Neural progenitor cell (in vitro differentiated cells): Measurements from ENCODE around the gene TNFRSF6B. TPM values are rescaled to one million over a fixed set of nuclear protein-coding genes. Genes with fewer than 3 reads are reported as not detected.

Experiments
- DNase-seq: peaks from one replicate; pipeline ENCODE4 v3.0.0-alpha.2; 2016; ENCODE audit warnings: low spot score
- H2AFZ ChIP-seq: fragments of 200-600 bp; sonication (generic); replicated peaks from 2 replicates; pipeline ENCODE4 v1.6.1; 2016; ENCODE audit warnings: antibody characterized with exemption
- H3F3A ChIP-seq: fragments of 200-600 bp; sonication (generic); 2 replicates; pipeline ENCODE4 v1.6.1; 2016; ENCODE audit warnings: antibody characterized with exemption, low read depth
- H3K27ac ChIP-seq: fragments of 200-600 bp; sonication (generic); 2 replicates; pipeline ENCODE4 v1.5.1; 2016; ENCODE audit warnings: mild to moderate bottlenecking
- H3K27me3 ChIP-seq: fragments of 200-600 bp; sonication (generic); 2 replicates; pipeline ENCODE4 v1.6.1; 2016; ENCODE audit warnings: mild to moderate bottlenecking, moderate library complexity
- H3K36me3 ChIP-seq: fragments of 200-600 bp; sonication (generic); 2 replicates; pipeline ENCODE4 v1.5.1; 2016
- H3K4me1 ChIP-seq: fragments of 200-600 bp; sonication (generic); 2 replicates; pipeline ENCODE4 v1.6.1; 2016; ENCODE audit warnings: mixed run types
- H3K4me2 ChIP-seq: fragments of 200-600 bp; sonication (generic); 2 replicates; pipeline ENCODE4 v1.6.1; 2016
- H3K4me3 ChIP-seq: fragments of 200-600 bp; sonication (generic); 2 replicates; pipeline ENCODE4 v1.5.1; 2016
- H3K79me2 ChIP-seq: fragments of 200-600 bp; sonication (generic); 2 replicates; pipeline ENCODE4 v1.6.1; 2016; ENCODE audit warnings: low read depth
- H3K9ac ChIP-seq: fragments of 200-600 bp; sonication (generic); 2 replicates; pipeline ENCODE4 v1.6.1; 2016
- H3K9me3 ChIP-seq: fragments of 200-600 bp; sonication (generic); 2 replicates; pipeline ENCODE4 v1.5.1; 2016; ENCODE audit warnings: low read depth
- H4K20me1 ChIP-seq: fragments of 200-600 bp; sonication (generic); 2 replicates; pipeline ENCODE4 v1.6.1; 2016; ENCODE audit warnings: low read depth
- H3K27ac Mint-ChIP-seq: 3 replicates; pipeline ENCODE4 v1.8.0; 2021; ENCODE audit warnings: mixed read lengths
- H3K27me3 Mint-ChIP-seq: 2 replicates; pipeline ENCODE4 v1.8.0; 2022; ENCODE audit warnings: low read depth, mild to moderate bottlenecking, inconsistent platforms, moderate library complexity, mixed read lengths; ENCODE audit not compliant: insufficient read depth
- H3K36me3 Mint-ChIP-seq: 3 replicates; pipeline ENCODE4 v1.8.0; 2021; ENCODE audit warnings: mixed read lengths
- H3K4me1 Mint-ChIP-seq: 3 replicates; pipeline ENCODE4 v1.8.0; 2021; ENCODE audit warnings: mixed read lengths
- H3K4me3 Mint-ChIP-seq: 3 replicates; pipeline ENCODE4 v1.8.0; 2021; ENCODE audit warnings: mild to moderate bottlenecking, moderate library complexity, mixed read lengths
- H3K9me3 Mint-ChIP-seq: 3 replicates; pipeline ENCODE4 v1.8.0; 2020; ENCODE audit warnings: mixed read lengths
- EZH2 ChIP-seq: fragments of 200-600 bp; sonication (generic); IDR thresholded peaks from 2 replicates; pipeline ENCODE4 v1.6.1; 2017; ENCODE audit warnings: antibody characterized with exemption, mild to moderate bottlenecking, moderate library complexity
- EZH2phosphoT487 ChIP-seq: fragments of 200-600 bp; sonication (generic); IDR thresholded peaks from 2 replicates; pipeline ENCODE4 v1.6.1; 2017; ENCODE audit warnings: antibody characterized with exemption
- total RNA-seq: library from RNA; depleted of rRNA; stranded (reverse); fragments of >200 nt; gene quantifications from 2 replicates; pipeline ENCODE4 v1.2.3, GENCODE V29; 2015; ENCODE audit warnings: low replicate concordance
- TF ChIP-seq, protein P1 (sequence below): fragments of 200-600 bp; sonication (generic); IDR thresholded peaks from 2 replicates; pipeline ENCODE4 v1.5.1; 2017; ENCODE audit warnings: antibody characterized with exemption, mild to moderate bottlenecking

Gene TNFRSF6B
- total RNA-seq, 1 donor from 2014 or later: not detected

DNA sequence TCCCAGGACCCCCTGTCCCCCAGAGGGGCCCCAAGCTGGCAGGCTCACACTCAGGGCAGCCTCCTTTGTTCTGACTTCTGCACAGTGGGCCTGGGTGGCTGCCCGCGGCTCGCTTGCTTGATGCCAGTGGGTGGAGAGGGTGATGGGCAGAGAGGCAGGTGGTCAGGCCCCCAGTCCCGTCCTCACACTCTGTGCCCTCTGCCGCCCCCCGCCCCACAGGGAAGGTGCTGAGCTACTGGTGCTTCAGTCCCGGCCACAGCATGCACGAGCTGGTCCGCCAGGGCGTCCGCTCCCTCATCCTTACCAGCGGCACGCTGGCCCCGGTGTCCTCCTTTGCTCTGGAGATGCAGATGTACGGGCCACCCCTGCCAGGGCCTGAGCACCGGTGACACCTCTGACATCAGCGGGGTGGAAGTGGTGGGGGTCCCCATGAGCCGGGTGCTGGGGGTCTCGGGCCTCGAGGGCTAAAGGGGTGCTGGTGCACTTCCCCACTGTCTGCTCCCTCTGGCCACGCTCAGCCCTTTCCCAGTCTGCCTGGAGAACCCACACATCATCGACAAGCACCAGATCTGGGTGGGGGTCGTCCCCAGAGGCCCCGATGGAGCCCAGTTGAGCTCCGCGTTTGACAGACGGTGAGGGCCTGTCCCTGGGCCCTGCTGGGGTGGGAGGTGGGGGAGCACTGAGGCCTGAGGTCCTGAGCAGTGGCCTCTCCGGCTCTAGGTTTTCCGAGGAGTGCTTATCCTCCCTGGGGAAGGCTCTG is 8.9 kb upstream of the TNFRSF6B start:
- Histone ChIP-seq H3K4me1 (no peaks in the 10 kb centered on the region), H3K4me2 (no peak overlapping the region), H2AFZ (no peak overlapping the region), H4K20me1 (no peaks in the 10 kb centered on the region), H3K9ac (no peak overlapping the region), H3K36me3 (no peaks in the 10 kb centered on the region), H3K27me3 (no peaks in the 10 kb centered on the region), H3K79me2 (no peaks in the 10 kb centered on the region), H3K27ac (no peak overlapping the region), H3K9me3 (no peaks in the 10 kb centered on the region), H3K4me3 (no peak overlapping the region), H3F3A (no peaks in the 10 kb centered on the region)
- no peak for DNase-seq
- Mint-ChIP-seq H3K27me3 (peaks cover 6% of the 10 kb centered on the region), H3K9me3 (no peaks in the 10 kb centered on the region), H3K27ac (no peak overlapping the region), H3K36me3 (peaks cover 2% of the 10 kb centered on the region), H3K4me3 (no peak overlapping the region), H3K4me1 (peaks cover 3% of the 10 kb centered on the region)
- TF ChIP-seq EZH2: no peak
- TF ChIP-seq EZH2phosphoT487: no peak
- TF ChIP-seq, protein P1, sequence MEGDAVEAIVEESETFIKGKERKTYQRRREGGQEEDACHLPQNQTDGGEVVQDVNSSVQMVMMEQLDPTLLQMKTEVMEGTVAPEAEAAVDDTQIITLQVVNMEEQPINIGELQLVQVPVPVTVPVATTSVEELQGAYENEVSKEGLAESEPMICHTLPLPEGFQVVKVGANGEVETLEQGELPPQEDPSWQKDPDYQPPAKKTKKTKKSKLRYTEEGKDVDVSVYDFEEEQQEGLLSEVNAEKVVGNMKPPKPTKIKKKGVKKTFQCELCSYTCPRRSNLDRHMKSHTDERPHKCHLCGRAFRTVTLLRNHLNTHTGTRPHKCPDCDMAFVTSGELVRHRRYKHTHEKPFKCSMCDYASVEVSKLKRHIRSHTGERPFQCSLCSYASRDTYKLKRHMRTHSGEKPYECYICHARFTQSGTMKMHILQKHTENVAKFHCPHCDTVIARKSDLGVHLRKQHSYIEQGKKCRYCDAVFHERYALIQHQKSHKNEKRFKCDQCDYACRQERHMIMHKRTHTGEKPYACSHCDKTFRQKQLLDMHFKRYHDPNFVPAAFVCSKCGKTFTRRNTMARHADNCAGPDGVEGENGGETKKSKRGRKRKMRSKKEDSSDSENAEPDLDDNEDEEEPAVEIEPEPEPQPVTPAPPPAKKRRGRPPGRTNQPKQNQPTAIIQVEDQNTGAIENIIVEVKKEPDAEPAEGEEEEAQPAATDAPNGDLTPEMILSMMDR: no peak

DNA sequence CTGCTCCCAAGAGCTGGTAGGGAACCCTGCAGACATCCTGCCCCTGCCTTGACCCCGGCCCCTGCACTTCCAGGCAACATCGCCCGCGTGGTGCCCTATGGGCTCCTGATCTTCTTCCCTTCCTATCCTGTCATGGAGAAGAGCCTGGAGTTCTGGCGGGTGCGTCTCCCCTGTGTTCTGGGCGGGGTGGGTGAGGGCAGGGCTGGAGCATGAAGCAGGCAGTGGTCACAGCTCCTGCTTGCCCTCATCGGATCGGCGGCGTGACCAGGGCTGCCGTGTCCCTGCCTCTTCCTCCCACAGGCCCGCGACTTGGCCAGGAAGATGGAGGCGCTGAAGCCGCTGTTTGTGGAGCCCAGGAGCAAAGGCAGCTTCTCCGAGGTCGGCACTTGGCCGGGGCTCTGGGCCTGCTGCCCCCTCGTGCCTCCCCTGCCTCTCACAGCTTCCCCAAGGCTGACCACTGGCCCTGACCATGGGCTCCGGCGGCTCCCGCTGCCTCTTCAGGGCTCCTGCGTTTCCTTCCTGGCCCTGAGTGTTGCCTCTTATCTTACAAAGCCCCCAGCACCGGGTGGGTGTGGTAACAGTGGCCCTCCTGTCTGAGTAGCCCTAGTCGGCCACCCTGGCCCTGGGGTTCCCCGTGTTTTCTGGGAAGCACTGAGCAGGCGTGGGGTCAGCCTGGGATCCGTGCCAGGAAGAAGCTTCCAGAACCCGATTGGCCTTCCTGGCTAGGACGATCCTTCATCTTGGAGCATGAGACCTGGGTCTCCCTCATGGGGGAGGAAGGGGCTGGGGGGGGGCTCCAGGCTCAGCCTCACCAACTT is 8.0 kb upstream of the TNFRSF6B start:
- no peak for DNase-seq
- H4K20me1 ChIP-seq: no peaks in the 10 kb centered on the region
- Mint-ChIP-seq H3K4me1 (peaks cover 3% of the 10 kb centered on the region), H3K9me3 (no peaks in the 10 kb centered on the region), H3K27ac (no peak overlapping the region), H3K36me3 (peaks cover 2% of the 10 kb centered on the region), H3K27me3 (peaks cover 6% of the 10 kb centered on the region), H3K4me3 (no peak overlapping the region)
- no peak overlapping the region for H3K4me2 ChIP-seq
- H3K27ac ChIP-seq: no peak overlapping the region
- H3K9me3 ChIP-seq: no peaks in the 10 kb centered on the region
- no peaks in the 10 kb centered on the region for H3K79me2 ChIP-seq
- no peaks in the 10 kb centered on the region for H3F3A ChIP-seq
- no peaks in the 10 kb centered on the region for H3K27me3 ChIP-seq
- no peaks in the 10 kb centered on the region for H3K36me3 ChIP-seq
- no peak overlapping the region for H2AFZ ChIP-seq
- no peak overlapping the region for H3K4me3 ChIP-seq
- H3K9ac ChIP-seq: no peak overlapping the region
- H3K4me1 ChIP-seq: no peaks in the 10 kb centered on the region
- TF ChIP-seq EZH2phosphoT487: no peak
- TF ChIP-seq, protein P1: no peak
- no peak for TF ChIP-seq EZH2

DNA sequence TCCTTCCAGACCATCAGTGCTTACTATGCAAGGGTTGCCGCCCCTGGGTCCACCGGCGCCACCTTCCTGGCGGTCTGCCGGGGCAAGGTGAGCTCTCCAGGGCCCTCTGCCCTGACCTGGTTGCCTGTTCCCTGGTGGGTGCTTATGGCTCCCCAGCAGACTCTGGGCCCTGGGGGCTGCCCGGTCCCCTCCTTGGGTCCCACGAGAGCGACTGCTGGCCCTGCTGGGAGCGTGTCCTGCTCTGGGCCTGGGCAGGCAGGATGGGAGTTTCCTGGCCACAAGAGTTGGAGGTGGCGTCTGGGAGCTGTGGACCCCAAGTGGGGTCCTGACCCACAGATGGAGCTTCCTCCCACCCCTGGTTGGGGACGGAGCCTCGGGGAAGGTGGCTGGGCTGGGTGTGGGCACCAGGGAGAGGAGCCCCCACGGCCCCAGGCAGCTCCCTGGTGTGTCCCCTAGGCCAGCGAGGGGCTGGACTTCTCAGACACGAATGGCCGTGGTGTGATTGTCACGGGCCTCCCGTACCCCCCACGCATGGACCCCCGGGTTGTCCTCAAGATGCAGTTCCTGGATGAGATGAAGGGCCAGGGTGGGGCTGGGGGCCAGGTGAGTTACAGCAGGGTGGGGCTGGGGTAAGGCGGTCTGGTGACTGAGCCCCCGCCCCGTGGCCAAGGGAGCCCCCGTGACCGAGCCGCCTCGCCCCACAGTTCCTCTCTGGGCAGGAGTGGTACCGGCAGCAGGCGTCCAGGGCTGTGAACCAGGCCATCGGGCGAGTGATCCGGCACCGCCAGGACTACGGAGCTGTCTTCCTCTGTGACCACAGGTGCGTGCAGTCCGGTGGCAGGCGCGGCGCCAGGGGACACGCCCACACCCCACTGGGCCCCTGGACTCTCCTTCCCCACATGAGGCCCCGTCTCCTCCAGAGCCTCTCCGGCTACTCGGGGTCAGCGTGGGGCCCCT is 7.1 kb upstream of the TNFRSF6B start:
- Mint-ChIP-seq H3K36me3 (peaks cover 5% of the 10 kb centered on the region), H3K4me1 (peaks cover 3% of the 10 kb centered on the region), H3K27ac (no peak overlapping the region), H3K27me3 (peaks cover 10% of the 10 kb centered on the region), H3K9me3 (peaks cover 4% of the 10 kb centered on the region), H3K4me3 (no peak overlapping the region)
- no peak overlapping the region for H3K4me3 ChIP-seq
- no peak overlapping the region for H3K27ac ChIP-seq
- TF ChIP-seq, protein P1: no peak
- TF ChIP-seq EZH2phosphoT487 (no peak), EZH2 (no peak)
- H3K9ac ChIP-seq: no peak overlapping the region
- no peaks in the 10 kb centered on the region for H3F3A ChIP-seq
- no peaks in the 10 kb centered on the region for H3K9me3 ChIP-seq
- no peak overlapping the region for H2AFZ ChIP-seq
- H3K27me3 ChIP-seq: no peaks in the 10 kb centered on the region
- no peaks in the 10 kb centered on the region for H3K79me2 ChIP-seq
- no peaks in the 10 kb centered on the region for H4K20me1 ChIP-seq
- no peaks in the 10 kb centered on the region for H3K36me3 ChIP-seq
- H3K4me1 ChIP-seq: no peaks in the 10 kb centered on the region
- H3K4me2 ChIP-seq: no peak overlapping the region
- no peak for DNase-seq
